Measurements from ENCODE around the gene WDR91.

WDR91 gene

GRCh38 chr7:135151132-135151531, 60.2 kb downstream of the WDR91 start:
- no peak for DNase-seq (ENCODE audit: insufficient read length, low spot score)
- no peak for FAIRE-seq
- TF ChIP-seq, protein P1, sequence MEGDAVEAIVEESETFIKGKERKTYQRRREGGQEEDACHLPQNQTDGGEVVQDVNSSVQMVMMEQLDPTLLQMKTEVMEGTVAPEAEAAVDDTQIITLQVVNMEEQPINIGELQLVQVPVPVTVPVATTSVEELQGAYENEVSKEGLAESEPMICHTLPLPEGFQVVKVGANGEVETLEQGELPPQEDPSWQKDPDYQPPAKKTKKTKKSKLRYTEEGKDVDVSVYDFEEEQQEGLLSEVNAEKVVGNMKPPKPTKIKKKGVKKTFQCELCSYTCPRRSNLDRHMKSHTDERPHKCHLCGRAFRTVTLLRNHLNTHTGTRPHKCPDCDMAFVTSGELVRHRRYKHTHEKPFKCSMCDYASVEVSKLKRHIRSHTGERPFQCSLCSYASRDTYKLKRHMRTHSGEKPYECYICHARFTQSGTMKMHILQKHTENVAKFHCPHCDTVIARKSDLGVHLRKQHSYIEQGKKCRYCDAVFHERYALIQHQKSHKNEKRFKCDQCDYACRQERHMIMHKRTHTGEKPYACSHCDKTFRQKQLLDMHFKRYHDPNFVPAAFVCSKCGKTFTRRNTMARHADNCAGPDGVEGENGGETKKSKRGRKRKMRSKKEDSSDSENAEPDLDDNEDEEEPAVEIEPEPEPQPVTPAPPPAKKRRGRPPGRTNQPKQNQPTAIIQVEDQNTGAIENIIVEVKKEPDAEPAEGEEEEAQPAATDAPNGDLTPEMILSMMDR (IDR thresholded peaks at IDR 0.05; ENCODE audit: insufficient read depth, missing control alignments) = no peak

DNA sequence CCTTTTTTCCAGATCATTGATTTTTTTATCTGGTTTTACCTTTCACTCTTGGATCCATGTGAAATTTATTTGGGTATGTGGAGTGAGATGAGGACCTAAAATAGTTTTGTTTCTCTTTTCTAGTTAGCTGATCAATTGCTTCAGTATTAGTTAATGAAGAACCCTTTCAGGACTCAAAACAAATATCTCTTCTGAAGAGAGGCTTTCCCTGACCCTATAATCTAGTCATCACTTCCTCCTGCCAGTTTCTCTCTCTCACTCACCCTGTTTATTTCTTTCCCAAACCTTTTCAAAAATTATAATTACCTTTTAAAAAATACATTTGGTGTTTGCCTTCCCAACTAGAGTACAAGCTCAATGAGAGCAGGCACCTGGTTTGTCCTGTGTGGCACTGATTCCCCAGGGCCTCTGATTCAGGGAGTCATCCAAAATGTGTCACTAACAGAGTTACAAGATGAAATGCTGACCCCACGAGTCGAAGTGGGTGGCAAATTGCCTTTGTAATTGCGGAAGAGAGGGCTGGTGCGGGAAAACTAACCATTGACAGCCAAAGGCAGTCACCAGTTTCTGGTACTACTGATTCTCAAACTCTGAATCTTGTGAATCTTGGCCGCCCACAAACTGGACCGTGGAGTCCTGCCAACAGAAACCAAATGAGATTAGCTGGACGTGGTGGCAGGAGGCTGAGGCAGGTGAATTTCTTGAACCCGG, 61.1 kb downstream of the WDR91 start:
- TF ChIP-seq, protein P1 (IDR thresholded peaks at IDR 0.05; ENCODE audit: insufficient read depth, missing control alignments) = no peak
- FAIRE-seq = no peak

DNA sequence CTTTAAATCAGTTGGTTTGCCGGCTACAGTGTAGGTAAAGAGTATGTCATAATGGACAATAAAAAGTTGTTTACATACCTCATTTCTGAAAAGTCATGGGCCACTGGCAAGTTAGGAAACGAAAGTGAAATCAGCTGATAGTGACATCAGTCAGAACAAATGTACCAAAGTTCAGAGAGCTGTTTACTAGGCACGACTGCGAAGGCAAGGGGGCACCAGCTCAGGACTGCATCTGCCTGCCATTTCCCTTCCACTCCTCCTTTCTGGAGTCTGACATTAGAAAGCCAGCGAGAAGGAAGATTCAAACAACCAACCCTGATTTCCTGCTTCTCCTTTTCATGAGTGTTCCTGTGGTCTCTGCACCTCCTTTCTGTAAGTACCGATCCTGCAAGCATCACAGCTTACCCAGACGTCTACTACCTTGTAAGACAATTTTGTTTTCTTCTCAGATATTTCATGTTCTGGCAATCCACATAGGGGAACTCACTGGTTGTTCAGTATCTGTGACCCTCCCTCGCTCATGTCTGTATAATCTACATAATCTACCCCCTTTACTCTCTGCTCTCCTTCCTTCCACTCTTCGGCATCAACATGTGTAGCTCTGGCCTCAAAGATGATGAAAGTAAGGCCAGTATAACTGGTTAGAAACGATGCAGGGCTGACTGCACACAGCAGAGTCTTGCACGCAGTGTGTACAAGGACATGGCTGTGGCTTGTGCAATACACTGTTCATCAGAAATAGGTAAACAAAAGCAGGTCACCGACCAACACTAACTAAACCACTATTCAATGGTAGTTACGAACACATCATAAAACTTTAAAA, 63.2 kb downstream of the WDR91 start, which contains the start of gene TMEM140:
TSS of gene TMEM140 (plus strand) at position 174 of the 823 bp plus-strand sequence. CDS start 16,370 bp downstream, outside the sequence.
- FAIRE-seq (no peak), DNase-seq (ENCODE audit: insufficient read length, low spot score) (no peak)
- TF ChIP-seq, protein P1 (IDR thresholded peaks at IDR 0.05; ENCODE audit: insufficient read depth, missing control alignments) = no peak

More for the DNA sequence above, 61.1 kb downstream of the WDR91 start:
- DNase-seq (ENCODE audit: insufficient read length, low spot score) = no peak

- FAIRE-seq (no peak), DNase-seq (ENCODE audit: insufficient read length, low spot score) (no peak)
- TF ChIP-seq, protein P1 (IDR thresholded peaks at IDR 0.05; ENCODE audit: insufficient read depth, missing control alignments) = no peak
Observed at GRCh38 chr7:135147341-135147898, 63.9 kb downstream of the WDR91 start.

- DNase-seq (ENCODE audit: insufficient read length, low spot score) (no peak), FAIRE-seq (no peak)
Observed at GRCh38 chr7:135143885-135144668, 67.2 kb downstream of the WDR91 start.

More at GRCh38 chr7:135143885-135144668, 67.2 kb downstream of the WDR91 start:
- TF ChIP-seq, protein P1 (IDR thresholded peaks at IDR 0.05; ENCODE audit: insufficient read depth, missing control alignments) = no peak
